HepG2 (cell line): ENCODE data around the gene TMEM141. TPM values are rescaled to one million over a fixed set of nuclear protein-coding genes. Genes with fewer than 3 reads are reported as not detected.

Source experiments
- E2F2 ChIP-seq: sonication (generic); formaldehyde crosslinking; IDR thresholded peaks from 2 replicates; pipeline ENCODE4 v1.4.0; 2020; ENCODE audit warnings: missing genetic modification reagents, borderline replicate concordance
- HOMEZ ChIP-seq: IDR thresholded peaks from 2 replicates; pipeline ENCODE4 v1.6.1; 2016; ENCODE audit warnings: low read depth
- HOXA3 ChIP-seq: sonication (generic); formaldehyde crosslinking; IDR thresholded peaks from 2 replicates; pipeline ENCODE4 v1.5.0; 2020; ENCODE audit warnings: missing genetic modification reagents
- IRF2 ChIP-seq: IDR thresholded peaks from 2 replicates; pipeline ENCODE4 v1.6.1; 2018; ENCODE audit warnings: missing genetic modification reagents, missing compliant biosample characterization
- KLF15 ChIP-seq: sonication (generic); formaldehyde crosslinking; IDR thresholded peaks from 2 replicates; pipeline ENCODE4 v1.8.1; 2023; ENCODE audit warnings: borderline replicate concordance, mild to moderate bottlenecking, inconsistent platforms, missing genetic modification reagents, mixed read lengths
- MATR3 ChIP-seq: sonication (generic); formaldehyde crosslinking; IDR thresholded peaks from 2 replicates; pipeline ENCODE4 v1.4.0; 2020; ENCODE audit warnings: missing genetic modification reagents
- NFIC ChIP-seq: IDR thresholded peaks from 2 replicates; pipeline ENCODE4 v1.6.1; 2012; ENCODE audit warnings: mild to moderate bottlenecking, low read length, inconsistent platforms
- PAXIP1 ChIP-seq: sonication (generic); formaldehyde crosslinking; conservative IDR thresholded peaks from 2 replicates; pipeline ENCODE4 v1.4.0; 2020; ENCODE audit warnings: mild to moderate bottlenecking, missing genetic modification reagents, moderate library complexity
- RAD21 ChIP-seq: fragments of 450-650 bp; formaldehyde crosslinking; IDR thresholded peaks from 2 replicates; pipeline ENCODE4 v1.5.0; 2020; ENCODE audit warnings: mild to moderate bottlenecking
- REST ChIP-seq, 2 experiments: IDR thresholded peaks; 2 replicates each; pipeline ENCODE4 v1.6.1; 2011 to 2012; ENCODE audit warnings: low read length in 2 of 2, borderline replicate concordance in 1 of 2, low read depth in 1 of 2, mild to moderate bottlenecking in 1 of 2, moderate library complexity in 1 of 2
- RXRB ChIP-seq: IDR thresholded peaks from 2 replicates; pipeline ENCODE4 v1.6.1; 2016; ENCODE audit warnings: borderline replicate concordance, missing genetic modification reagents, missing compliant biosample characterization
- XRCC5 ChIP-seq: fragments of 200-400 bp; formaldehyde crosslinking; optimal IDR thresholded peaks from 2 replicates; pipeline ENCODE3; 2017; ENCODE audit warnings: mild to moderate bottlenecking, low read length
- ZNF3 ChIP-seq: IDR thresholded peaks from 2 replicates; pipeline ENCODE4 v1.7.0; 2017; ENCODE audit warnings: inconsistent platforms
- ZNF451 ChIP-seq: sonication (generic); formaldehyde crosslinking; IDR thresholded peaks from 2 replicates; pipeline ENCODE4 v1.5.0; 2020; ENCODE audit warnings: mild to moderate bottlenecking, missing genetic modification reagents
- ZNF615 ChIP-seq: sonication (generic); formaldehyde crosslinking; IDR thresholded peaks from 2 replicates; pipeline ENCODE4 v1.5.0; 2020; ENCODE audit warnings: mild to moderate bottlenecking, missing genetic modification reagents, borderline replicate concordance
- ZNF674 ChIP-seq: sonication (generic); formaldehyde crosslinking; IDR thresholded peaks from 2 replicates; pipeline ENCODE4 v1.5.0; 2020; ENCODE audit warnings: low read depth, mild to moderate bottlenecking, missing genetic modification reagents
- ZNF747 ChIP-seq: sonication (generic); formaldehyde crosslinking; IDR thresholded peaks from 2 replicates; pipeline ENCODE4 v1.8.1; 2023; ENCODE audit warnings: missing genetic modification reagents, mild to moderate bottlenecking, borderline replicate concordance
- ZNF816 ChIP-seq: sonication (generic); formaldehyde crosslinking; IDR thresholded peaks from 2 replicates; pipeline ENCODE4 v1.8.0; 2022; ENCODE audit warnings: missing genetic modification reagents, mild to moderate bottlenecking, borderline replicate concordance
- polyA plus RNA-seq, 8 experiments: library from polyadenylated mRNA; depleted of rRNA in 3 of 8; stranded (reverse) in 7 of 8; unstranded in 1 of 8; fragments of >200 nt; fragmentation: Illumina TruSeq in 4 of 8; extraction: Trizol in 4 of 8; gene quantifications; 2 replicates each; pipeline versions ENCODE4 v1.2.1 to v1.2.3, GENCODE V29; 2011 to 2016; ENCODE audit warnings: low read depth in 4 of 8, missing spikeins in 1 of 8, mixed read lengths in 1 of 8; ENCODE audit not compliant: insufficient read depth in 1 of 8
- total RNA-seq, 5 experiments: library from RNA; depleted of rRNA; stranded (reverse); fragments of >200 nt; fragmentation: Illumina TruSeq; extraction: Trizol; gene quantifications; 2 replicates each; pipeline ENCODE4 v1.2.3, GENCODE V29; 2016; ENCODE audit warnings: low read depth in 1 of 5

Gene TMEM141
- total and polyA plus RNA-seq, 2 of the 13 experiments (the other 11 are each of a cell fraction or from before 2014, with no cell fraction given), result 81.0 to 202 TPM

- TF ChIP-seq RAD21 (no peak), ZNF747 (CRISPR knock-in tag) (no peak), E2F2 (CRISPR knock-in tag) (no peak), REST (IDR thresholded peaks at IDR 0.05; ENCODE audit: borderline replicate concordance in 1 of 2, low read depth in 1 of 2, low read length in 2 of 2) (no peak), HOMEZ (CRISPR knock-in tag) (no peak), KLF15 (CRISPR knock-in tag) (no peak), RXRB (CRISPR knock-in tag) (peak; percentile 46; the same call in 1 of the 2 replicates), ZNF674 (CRISPR knock-in tag) (no peak), ZNF3 (CRISPR knock-in tag) (no peak), ZNF816 (CRISPR knock-in tag) (no peak), MATR3 (no peak), NFIC (no peak), PAXIP1 (CRISPR knock-in tag) (peak; percentile 84), HOXA3 (no peak), XRCC5 (no peak), ZNF451 (no peak), ZNF615 (CRISPR knock-in tag) (no peak), IRF2 (CRISPR knock-in tag) (no peak)
Observed at GRCh38 chr9:136840877-136841645, 49.9 kb downstream of the TMEM141 start (continued).
